C4-2B (cell line): Measurements from ENCODE around the gene LINC00632.

Source experiments
- ZFX ChIP-seq: fragments of 450-650 bp; IDR thresholded peaks from 2 replicates; pipeline ENCODE4 v1.6.1; 2017
- TF ChIP-seq, protein P1 (sequence below): fragments of 450-650 bp; conservative IDR thresholded peaks from 2 replicates; pipeline ENCODE4 v1.5.1; 2017; ENCODE audit warnings: mild to moderate bottlenecking

DNA sequence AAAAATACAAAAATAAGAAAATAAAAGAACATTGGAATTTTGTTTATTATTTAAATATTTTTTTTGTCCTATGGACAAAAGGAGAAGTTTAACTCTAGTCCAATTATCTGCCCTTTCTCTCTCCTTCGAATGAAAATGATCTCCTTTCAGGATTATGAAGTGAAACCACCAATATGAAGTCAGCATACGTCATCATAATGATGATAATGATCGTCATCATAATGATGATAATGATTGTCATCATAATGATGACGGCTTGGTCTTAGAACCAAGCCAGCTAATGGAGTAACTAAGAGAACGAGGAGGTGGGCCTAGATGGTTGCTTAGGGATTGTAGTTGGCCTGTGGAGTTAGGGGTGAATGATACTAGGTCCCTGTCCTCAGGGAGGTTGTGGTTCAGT, 21.9 kb upstream of the LINC00632 start:
- TF ChIP-seq, protein P1, sequence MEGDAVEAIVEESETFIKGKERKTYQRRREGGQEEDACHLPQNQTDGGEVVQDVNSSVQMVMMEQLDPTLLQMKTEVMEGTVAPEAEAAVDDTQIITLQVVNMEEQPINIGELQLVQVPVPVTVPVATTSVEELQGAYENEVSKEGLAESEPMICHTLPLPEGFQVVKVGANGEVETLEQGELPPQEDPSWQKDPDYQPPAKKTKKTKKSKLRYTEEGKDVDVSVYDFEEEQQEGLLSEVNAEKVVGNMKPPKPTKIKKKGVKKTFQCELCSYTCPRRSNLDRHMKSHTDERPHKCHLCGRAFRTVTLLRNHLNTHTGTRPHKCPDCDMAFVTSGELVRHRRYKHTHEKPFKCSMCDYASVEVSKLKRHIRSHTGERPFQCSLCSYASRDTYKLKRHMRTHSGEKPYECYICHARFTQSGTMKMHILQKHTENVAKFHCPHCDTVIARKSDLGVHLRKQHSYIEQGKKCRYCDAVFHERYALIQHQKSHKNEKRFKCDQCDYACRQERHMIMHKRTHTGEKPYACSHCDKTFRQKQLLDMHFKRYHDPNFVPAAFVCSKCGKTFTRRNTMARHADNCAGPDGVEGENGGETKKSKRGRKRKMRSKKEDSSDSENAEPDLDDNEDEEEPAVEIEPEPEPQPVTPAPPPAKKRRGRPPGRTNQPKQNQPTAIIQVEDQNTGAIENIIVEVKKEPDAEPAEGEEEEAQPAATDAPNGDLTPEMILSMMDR, result no peak
- no peak for TF ChIP-seq ZFX
